Stimulated activated CD8-positive, alpha-beta memory T cell treated with anti-CD3 and anti-CD28 coated beads, Interleukin-2, amount 100 ng/mL, for 48 hours (primary cell): Measurements from ENCODE around the gene NAALADL2.
"Not testable (repeated sequence)": the region's sequence is repeated elsewhere in the genome, so short reads cannot be mapped to it uniquely, and the experiment has no call there.

Experiments
- DNase-seq, 2 donors: peaks; one replicate each; pipeline ENCODE4 v3.0.0-alpha.2; 2020; ENCODE audit warnings: low read depth in 2 of 2

Gene NAALADL2

DNA sequence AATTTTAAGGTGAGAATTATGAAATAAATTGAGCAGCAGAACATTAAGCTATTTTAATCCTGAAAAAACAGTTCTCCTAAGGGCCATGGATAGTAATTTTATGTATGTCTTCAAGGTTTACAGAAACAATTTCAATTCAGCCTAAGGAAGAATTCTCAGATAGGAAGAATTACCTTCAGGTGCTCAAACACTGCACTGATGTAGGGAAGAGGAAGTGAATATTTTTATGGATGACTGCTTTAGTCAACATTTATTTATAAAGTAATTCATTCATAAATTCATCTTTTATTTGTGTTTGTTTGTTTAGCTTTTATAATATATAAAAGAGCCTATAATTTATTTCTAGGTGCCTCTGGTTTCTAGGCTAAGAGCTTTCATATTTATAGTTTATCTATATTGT lies 620.7 kb downstream of the NAALADL2 start:
- no peak for DNase-seq

DNA sequence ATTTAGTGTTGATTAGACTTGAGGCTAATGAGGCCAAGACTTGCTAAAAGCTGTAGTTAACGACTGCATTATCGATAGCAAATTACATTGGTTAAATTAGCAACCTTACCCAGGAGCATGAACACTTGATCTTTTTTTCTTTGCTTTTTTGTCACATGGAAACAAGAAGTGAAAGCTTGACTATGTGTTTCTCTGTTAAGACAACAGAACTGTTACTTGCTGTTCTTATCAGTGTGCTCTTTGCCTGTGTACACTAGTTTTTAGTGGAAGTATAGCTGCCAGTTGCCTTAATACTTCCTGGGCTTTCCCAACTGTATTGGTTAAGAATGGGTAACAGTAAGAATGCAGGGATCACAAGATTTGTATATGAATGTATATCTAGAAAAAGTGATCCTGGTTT lies 625.5 kb downstream of the NAALADL2 start:
- no peak for DNase-seq

DNA sequence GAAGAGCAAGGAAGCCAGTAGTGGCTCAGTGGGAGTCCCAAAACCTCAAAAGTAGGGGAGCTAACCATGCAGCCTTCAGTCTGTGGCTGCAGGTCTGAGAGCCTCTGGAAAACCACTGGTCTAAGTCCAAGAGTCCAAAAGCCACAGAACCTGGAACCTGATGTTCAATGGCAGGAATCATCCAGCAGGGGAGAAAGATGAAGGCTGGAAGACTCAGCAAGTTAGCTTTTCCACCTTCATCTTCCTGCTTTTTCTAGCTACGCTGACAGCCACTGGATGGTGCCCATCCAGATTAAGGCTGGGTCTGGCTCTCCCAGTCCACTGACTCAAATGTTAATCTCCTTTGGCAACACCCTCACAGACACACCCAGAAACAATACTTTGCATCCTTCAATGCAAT lies 626.3 kb downstream of the NAALADL2 start:
- DNase-seq, result no peak

DNA sequence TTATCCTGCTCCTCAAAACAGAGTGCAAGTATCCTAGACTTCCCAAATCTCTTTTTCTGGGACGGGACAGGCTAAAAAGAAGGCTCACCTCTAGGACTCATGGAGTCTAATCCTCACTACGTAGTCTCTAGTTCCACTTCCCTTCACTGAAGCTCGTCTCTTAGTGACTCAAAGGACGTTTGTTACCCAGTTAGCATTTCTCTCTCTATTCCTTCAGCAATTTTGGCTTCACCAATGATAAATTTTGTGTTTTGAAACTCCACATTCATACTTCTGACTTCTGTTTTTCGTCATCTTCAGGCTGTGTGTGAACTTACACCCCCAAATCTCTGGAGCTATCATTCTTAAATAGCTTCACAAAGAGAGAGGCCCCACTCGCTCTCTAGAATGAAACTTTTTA lies 627.1 kb downstream of the NAALADL2 start:
- no peak for DNase-seq

DNA sequence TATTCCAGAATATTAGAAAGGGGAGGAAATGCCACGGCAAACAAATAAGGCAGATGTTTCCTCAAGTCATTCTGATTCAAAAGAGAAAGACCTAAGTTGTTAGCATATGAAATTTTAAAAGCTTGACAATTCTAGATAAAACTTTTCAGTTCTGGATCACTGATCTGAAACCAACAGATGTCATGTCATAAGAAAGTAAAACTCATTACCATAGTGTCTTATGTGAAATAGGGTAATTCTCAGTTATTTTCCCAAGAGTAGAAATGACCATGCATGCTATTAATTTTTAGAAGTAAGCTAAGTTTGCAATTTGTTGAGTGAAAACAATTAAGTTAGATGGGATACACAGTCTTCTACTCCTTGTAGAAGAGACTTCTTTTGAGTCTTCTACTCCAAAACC lies 630.3 kb downstream of the NAALADL2 start:
- no peak for DNase-seq

DNA sequence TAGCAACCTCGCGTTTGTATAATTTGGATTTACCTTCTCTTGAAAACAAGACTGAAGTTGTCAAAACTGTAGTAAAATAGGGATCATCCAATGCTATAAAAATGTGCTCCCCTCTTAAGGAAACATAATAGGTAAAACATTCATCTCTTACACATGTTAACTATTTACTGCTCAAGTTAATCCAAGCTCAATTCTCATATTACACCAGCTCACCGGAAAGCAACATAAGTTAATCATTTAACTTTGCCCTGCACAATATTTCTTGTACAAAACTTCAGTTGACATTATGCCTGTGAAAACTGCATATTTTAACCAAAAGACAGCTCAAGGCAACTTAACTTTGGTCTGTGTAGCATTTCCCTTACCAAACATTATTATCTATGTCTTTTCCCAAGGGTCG lies 634.2 kb downstream of the NAALADL2 start:
- DNase-seq, result no peak

DNA sequence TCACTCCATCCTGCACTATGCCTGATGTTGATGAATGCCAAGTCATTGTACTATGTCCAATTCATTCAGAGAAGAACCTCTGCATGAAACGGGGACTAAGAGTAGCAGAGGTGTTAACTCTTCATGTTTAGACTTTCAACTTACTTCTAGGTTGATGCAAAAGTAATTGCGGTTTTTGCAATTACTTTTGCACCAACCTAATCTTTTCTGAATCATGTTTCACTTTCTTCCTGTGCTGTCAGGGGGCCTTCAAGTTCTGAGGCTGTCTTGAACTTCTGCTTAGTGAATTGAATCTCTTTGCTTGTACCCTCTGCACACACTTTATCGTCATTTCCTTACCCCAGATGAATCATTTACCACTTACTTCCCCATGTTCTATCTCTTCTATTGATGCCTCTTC lies 636.2 kb downstream of the NAALADL2 start:
- no peak for DNase-seq

DNA sequence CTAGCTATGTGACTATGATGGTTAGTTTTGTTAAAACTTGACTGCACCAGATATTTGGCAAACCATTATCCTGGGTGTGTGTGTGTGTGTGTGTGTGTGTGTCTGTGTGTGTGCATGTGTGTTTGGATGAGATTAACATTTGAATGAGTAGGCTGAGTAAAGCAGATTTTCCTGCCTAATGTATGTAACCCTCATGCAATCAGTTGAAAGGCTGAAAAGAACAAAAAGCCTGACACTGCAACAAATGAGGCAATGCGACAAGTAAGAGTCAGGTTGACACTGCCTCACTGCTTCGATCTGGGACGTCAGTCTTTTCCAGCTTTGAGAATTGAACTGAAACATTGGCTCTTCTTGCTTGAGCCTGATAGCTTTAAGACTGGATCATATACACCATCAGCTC lies 643.0 kb downstream of the NAALADL2 start:
- no peak for DNase-seq

DNA sequence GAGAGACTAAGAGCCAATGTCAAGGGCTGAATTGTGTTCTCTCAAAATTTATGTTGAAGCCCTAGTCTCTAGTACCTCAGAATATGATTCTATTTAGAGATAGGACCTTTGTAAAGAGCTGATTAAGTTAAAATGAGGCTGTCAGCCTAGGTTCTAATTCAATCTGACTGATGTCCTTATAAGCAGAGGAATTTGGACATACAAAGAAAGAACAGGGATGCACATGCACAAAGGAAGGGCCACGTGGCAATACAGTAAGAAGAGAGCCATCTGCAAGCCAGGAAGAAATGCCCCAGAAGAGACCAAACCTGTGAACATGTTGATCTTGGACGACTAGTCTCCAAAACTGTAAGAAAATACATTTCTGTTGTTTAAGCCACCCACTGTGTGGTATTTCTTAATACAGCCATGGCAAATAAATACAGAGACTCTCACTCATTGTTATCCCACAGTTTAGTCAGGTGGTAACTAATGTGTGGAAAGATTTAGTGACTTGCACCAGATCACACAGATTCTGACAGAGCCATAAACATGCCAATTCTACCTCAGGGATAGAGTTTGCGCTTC lies 652.2 kb downstream of the NAALADL2 start:
- no peak for DNase-seq

DNA sequence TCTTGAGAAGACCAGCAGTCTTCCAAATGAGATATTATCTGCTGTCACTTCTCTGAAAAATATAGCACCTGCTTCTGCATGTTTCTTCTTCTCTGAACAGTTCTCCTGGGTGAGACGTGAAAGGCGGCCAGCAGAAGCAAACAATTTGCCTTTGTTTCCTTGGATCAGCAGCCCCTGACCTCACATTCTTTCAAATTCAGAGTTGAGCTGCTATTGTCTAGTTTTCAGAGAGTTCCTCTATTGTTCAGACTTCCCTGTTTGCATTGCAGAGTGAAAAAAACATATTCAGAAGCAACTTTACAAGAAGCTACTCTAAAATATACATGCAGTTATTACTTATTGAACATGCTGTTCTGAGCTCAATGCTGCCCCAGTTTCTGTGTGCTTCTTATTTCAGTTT lies 653.6 kb downstream of the NAALADL2 start:
- DNase-seq, result no peak

DNA sequence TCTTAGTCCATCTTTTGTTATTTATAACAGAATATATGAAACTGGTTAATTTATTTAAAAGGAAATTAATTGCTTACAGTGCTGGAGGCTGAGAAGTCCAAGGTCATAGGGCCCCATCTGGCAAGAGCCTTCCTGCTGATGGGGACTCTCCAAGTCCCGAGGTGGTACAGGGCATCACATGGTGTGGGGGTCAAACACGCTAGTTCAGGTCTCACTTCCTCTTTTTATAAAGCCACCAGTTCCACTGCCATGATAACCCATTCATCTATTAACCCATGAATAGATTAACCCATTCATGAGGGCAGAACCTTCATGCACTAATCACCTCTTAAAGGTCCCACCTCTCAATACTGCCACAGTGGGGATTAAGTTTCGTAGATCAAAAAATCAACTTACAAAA lies 659.3 kb downstream of the NAALADL2 start:
- DNase-seq, result no peak

DNA sequence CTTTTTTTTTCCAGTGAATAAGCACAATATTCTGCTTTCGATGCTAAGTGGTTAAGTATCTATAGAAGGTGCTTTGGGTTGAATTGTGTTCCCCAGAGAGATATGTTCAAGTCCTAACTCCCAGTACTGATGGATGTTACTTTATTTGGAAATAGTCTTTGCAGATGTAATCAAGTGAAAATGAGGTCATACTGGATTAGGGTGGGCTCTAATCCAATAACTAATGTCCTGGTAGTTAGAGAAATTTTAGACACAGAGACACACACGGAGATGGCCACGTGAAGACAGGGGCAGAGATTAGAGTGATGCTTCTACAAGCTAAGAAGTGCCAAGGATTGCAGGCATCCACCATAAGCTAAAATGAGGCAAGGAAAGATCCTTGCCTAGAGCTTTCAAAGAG lies 662.3 kb downstream of the NAALADL2 start:
- DNase-seq, result no peak

DNA sequence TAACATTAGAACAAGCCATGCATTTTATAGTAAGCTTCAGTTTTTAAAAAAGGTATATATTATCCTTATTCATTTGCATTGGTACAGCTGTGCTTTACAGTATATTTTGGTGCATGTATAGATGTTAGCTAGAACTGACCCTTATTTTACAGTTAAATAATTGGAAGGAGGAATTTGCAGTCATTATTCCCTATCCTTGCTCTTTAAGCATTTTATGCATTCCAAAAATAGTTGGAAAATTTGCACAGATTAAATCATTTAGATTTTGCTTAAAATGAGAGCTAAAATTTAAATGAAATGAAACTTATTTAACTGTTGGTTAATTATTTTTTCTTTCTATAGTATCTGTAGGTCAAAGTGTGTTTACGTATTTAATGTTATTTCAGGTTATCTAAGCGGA lies 667.1 kb downstream of the NAALADL2 start:
- DNase-seq, result no peak

DNA sequence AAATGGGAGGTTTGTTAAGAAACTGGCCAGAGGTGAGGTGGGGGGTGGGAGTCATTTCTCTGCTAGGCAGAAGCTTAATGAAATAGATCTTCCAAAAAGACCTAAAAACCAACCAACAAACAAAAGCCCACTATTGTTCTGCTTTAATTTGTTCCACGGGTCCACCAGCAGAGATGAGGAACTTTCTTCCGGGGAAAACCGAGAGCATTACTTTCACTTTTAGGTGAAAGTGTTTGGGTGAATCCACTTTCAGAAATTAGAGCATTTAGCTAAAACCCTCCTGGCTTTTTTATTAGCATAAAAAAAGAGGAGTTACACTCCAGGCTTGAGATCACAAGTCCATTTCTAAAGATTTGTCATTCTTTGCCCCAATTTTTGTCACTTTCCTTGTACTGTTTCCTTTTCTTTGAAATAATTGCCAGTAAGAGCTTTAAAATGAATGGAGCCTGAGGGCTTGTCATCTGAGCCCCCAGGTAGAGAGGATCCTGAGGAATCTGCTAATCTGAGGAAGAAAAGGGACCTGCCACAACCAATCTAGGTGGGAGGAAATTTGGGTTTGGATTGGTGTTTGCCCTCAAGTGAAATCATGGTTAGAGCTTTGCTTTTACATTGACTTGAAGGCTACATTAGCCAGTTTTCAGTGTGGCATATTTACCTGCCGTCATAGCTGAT lies 667.6 kb downstream of the NAALADL2 start:
- no peak for DNase-seq

DNA sequence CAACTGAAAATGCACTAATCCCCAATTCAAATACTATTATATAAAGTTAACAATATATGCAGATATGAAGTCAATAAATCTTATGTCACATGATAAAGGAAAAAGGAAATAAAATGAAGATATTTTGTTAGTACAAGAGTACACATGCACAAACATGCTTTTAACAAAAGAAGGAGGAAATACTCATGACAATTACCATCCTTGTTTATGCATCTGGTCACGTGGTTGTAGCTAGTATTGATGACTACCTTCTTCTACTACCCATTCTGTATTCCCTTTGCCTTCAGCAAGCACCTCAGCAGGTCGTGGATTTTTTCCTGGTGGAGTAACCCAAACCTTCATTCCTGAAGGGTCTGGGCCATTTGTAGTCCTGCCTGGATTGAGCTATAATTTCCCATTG lies 669.6 kb downstream of the NAALADL2 start:
- DNase-seq, result not testable (repeated sequence)

DNA sequence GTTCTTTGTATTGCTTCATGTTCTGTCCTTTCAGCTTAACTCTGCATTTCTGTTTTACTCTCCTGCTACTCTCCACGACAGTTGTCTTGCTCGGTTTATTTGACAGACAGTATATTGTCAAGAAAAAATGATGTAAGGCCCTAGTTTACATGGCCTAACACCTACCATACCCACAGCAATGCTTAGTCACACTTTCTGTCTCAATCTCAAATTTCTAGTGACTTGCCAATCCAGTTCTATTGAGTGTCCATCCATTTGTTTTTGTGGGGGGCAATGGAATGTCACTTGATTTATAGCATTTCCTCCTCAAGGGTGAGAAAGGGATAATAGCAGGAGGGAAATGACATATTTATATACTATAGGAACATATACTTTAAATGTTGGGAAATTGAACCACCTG lies 676.2 kb downstream of the NAALADL2 start:
- DNase-seq, result no peak

DNA sequence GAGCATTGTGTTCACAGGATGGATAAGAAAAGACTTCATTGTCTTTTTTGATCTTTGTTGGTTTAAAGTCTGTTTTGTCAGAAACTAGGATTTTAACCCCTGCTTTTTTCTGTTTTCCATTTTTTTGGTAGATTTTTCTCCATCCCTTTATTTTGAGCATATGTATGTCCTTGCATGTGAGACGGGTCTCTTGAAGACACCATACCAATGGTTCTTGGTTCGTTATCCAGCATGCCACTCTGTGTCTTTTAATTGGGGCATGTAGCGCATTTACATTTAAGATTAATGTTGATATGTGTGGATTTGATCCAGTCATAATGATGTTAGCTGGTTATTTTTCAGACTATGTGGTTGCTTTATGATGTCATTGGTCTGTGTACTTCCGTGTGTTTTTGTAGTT lies 687.0 kb downstream of the NAALADL2 start:
- DNase-seq, result no peak

DNA sequence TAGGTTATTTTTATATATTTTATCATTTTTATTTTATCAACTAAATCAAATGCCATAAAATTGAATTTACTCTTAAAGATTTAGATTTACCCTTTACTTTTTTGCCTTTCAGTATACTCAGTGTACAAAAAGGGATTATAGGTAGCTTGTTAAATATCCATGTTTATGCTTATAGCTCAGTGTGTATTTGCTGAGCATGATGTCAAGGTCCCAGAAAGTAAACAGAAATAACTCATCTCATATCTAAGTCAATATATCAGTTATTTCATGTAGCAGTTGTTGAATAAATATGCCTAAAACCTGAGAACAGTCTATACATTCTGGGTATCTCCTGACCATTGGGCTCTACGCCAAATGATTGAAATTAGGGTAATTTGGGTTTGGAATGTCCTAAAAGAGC lies 693.8 kb downstream of the NAALADL2 start:
- DNase-seq, result no peak

DNA sequence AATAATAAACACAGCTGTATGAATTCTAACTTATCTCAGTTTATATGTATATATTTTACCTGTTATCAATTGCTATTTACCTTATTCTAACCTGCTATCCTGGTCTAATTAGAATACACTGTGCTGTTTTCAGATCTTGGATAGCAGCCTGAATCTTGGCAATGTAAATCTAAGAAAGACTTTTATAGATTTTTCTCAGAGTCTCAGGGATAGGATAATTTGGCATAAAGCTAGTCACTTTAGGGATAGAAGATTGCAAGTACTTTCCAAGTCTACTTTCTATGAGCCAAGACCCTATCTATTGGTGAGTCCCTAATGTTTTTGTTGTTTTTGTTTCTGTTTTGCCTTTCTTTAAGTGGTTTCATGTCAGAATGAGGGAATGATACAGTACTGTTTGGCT lies 695.7 kb downstream of the NAALADL2 start:
- DNase-seq, result no peak

DNA sequence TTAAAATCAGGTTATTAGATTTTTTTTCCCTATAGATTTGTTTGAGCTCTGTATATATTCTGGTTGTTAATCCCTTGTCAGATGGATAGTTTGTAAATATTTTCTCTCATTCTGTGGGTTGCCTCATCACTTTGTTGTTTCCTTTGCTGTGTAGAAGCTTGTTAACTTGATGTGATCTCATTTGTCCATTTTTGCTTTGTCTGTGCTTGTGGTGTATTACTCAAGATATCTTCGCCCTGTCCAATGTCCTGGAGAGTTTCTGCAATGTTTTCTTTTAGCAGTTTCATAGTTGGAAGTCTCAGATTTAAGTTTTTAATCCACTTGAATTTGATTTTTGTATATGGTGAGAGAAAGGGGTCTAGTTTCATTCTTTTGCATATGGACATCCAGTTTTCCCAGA lies 699.1 kb downstream of the NAALADL2 start:
- DNase-seq, result no peak

DNA sequence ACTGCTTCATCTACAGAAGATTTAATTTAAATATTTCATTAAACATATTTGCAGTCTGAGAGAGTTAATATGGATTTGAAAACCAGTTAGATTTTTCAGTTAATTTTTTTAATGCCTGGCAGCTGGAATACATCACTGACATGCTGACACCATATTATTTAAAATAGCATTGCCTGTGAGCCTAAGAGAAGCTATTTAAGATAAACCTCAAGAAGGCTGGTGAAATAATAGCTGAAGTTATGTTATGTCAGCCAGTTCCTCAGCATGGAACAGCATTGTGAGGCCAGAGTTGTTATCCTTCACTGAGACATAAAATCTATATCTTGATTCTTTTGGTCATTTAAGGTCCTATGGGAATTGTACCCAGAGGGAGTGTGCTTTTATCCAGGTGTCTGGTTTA lies 705.2 kb downstream of the NAALADL2 start:
- DNase-seq, result no peak

DNA sequence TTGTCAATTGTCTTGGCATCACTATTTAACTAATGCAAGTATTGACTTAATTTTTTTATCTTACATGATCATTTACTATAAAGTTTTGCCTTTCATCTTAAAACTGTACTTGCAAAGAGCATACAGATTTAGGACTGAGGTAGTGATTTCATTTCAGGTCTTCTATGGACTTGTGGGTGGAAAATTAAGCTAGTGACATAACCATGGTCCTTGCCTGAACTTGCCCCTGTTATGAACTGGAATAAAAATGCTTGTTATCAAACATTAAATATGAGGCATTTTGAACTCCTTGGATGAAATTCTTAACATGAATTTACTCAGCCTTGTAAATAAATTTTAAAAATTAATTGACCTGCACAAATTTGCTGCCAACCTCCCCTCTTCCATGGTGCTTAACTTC lies 712.0 kb downstream of the NAALADL2 start:
- DNase-seq, result no peak

DNA sequence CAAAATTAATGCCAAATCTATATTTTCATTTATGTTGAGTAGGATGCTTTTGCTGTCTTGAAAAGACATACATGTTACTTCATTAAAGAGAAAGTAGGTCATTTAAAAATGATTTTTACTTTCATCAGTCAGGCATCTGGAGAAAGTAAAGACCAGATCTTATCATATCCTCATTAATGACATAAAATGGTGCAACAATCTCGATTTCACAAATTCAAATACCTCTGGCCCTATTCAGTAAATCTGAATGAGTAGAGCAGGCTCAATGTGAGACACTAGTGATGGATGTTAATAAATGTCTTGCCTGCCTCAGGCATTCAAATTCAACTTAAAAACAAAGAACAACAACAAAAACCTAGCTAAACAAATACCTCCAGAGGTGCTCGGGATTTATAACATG lies 714.1 kb downstream of the NAALADL2 start:
- no peak for DNase-seq

DNA sequence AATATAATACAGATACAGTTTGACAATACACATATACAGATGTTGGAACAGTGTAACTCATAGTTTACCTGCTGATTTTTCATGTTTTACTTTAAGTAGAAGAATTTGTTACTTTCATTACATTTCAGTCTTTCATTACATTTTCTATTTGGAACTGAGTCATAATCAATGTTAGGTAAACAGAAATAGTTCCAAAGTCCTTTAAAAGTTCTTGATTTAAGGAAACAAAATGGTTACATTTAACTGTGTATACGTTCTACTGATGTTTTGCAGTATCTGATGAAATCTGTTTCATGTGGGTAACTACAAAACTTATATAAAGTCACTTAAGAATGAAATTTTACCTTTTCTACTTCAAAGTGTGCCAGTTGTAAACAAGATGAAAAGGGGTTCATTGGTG lies 721.2 kb downstream of the NAALADL2 start:
- no peak for DNase-seq
